CD4-positive, alpha-beta T cell (primary cell): ENCODE results near the gene GNAO1. TPM values are rescaled to one million over a fixed set of nuclear protein-coding genes. Genes with fewer than 3 reads are reported as not detected.

Experiments used
- ATAC-seq: fragments of 200-7000 bp; cut with Tn5 transposase; one replicate; pipeline ENCODE4 v1.10.0; 2022; ENCODE audit warnings: mild to moderate bottlenecking; ENCODE audit not compliant: poor library complexity
- CTCF ChIA-PET: fragments of 350-600 bp; sonication (Branson Sonifier 250); formaldehyde crosslinking; loops from one replicate; lab custom pipeline; 2021; ENCODE audit warnings: antibody characterized with exemption, inconsistent platforms; lab: Charles Lee
- POLR2A ChIA-PET: fragments of 350-600 bp; sonication (Branson Sonifier 250); formaldehyde crosslinking; loops from one replicate; lab custom pipeline; 2021; ENCODE audit warnings: antibody characterized with exemption, inconsistent platforms; lab: Charles Lee
- DNase-seq, 14 experiments: peaks; one replicate each; pipeline ENCODE4 v3.0.0-alpha.2; 2013 to 2020; ENCODE audit warnings: mixed read lengths in 2 of 14
- H3K27ac ChIP-seq, 2 donors: one replicate each; pipeline versions ENCODE4 v1.5.1 to v1.7.0; 2013; ENCODE audit warnings: low read length in 2 of 2, low read depth in 1 of 2, mild to moderate bottlenecking in 1 of 2
- H3K27me3 ChIP-seq, 2 experiments: 1 replicate in 1 of 2; 2 replicates in 1 of 2; pipeline versions ENCODE4 v1.6.1 to v1.7.0; 2013; ENCODE audit warnings: low read length in 2 of 2, control low read depth in 1 of 2, mild to moderate bottlenecking in 1 of 2, moderate library complexity in 1 of 2; ENCODE audit not compliant: insufficient read depth in 2 of 2, control insufficient read depth in 1 of 2
- H3K36me3 ChIP-seq: one replicate; pipeline ENCODE4 v1.6.1; 2013; ENCODE audit warnings: low read length, control low read depth; ENCODE audit not compliant: insufficient read depth
- H3K4me1 ChIP-seq: one replicate; pipeline ENCODE4 v1.6.1; 2013; ENCODE audit warnings: low read length, control low read depth; ENCODE audit not compliant: insufficient read depth
- H3K4me3 ChIP-seq: one replicate; pipeline ENCODE4 v1.5.1; 2013; ENCODE audit warnings: mild to moderate bottlenecking, low read length, moderate library complexity
- H3K9me3 ChIP-seq, 2 experiments: 1 replicate in 1 of 2; 2 replicates in 1 of 2; pipeline versions ENCODE4 v1.6.1 to v1.7.0; 2013; ENCODE audit warnings: low read length in 2 of 2, mild to moderate bottlenecking in 2 of 2, control low read depth in 1 of 2, moderate library complexity in 1 of 2; ENCODE audit not compliant: control insufficient read depth in 1 of 2, insufficient read depth in 1 of 2
- H3K27ac Mint-ChIP-seq: one replicate; pipeline ENCODE4 v1.8.0; 2020; ENCODE audit warnings: mixed read lengths
- H3K27me3 Mint-ChIP-seq: one replicate; pipeline ENCODE4 v1.8.0; 2021; ENCODE audit warnings: mixed read lengths
- H3K36me3 Mint-ChIP-seq: one replicate; pipeline ENCODE4 v1.8.0; 2021; ENCODE audit warnings: low read depth, mixed read lengths
- H3K4me1 Mint-ChIP-seq: one replicate; pipeline ENCODE4 v1.8.0; 2021; ENCODE audit warnings: low read depth, mixed read lengths
- H3K4me3 Mint-ChIP-seq: one replicate; pipeline ENCODE4 v1.8.0; 2020; ENCODE audit warnings: mild to moderate bottlenecking, mixed read lengths
- H3K9me3 Mint-ChIP-seq: one replicate; pipeline ENCODE4 v1.8.0; 2020; ENCODE audit warnings: mixed read lengths
- intact Hi-C, 2 experiments: fragments of 100-400 bp; cut with DNase I in 1 of 2; cut with micrococcal nuclease in 1 of 2; formaldehyde crosslinking; loops; one replicate each; pipeline versions ENCODE4 v1.15.1 to v1.9.0; 2023 to 2025; cut with DNase I, micrococcal nuclease
- total RNA-seq, 174 experiments: library from RNA in 2 of 174; stranded (reverse) in 2 of 174; gene quantifications; one replicate each; pipeline ENCODE4 v1.2.3 and lab custom pipeline; 2021 to 2026
- TF ChIP-seq, protein P1 (sequence below): fragments of 200-600 bp; IDR thresholded peaks from one replicate; pipeline ENCODE4 v1.8.0; 2022; ENCODE audit warnings: antibody characterized with exemption, mild to moderate bottlenecking

The GNAO1 gene
- total RNA-seq, 2 experiments from 2014 or later = 7.3 to 7.9 TPM

- intact Hi-C loops = no loop called here
- Mint-ChIP-seq H3K9me3 (no peaks in the 10 kb centered on the region), H3K27me3 (no peaks in the 10 kb centered on the region), H3K4me1 (no peaks in the 10 kb centered on the region), H3K36me3 (no peaks in the 10 kb centered on the region), H3K4me3 (no peak overlapping the region), H3K27ac (no peak overlapping the region)
- no peak for DNase-seq
- Histone ChIP-seq H3K27ac (no peak overlapping the region), H3K27me3 (no peaks in the 10 kb centered on the region), H3K4me1 (no peaks in the 10 kb centered on the region), H3K9me3 (no peaks in the 10 kb centered on the region), H3K4me3 (no peak overlapping the region), H3K36me3 (no peaks in the 10 kb centered on the region)
- no peak for ATAC-seq
- TF ChIP-seq, protein P1, sequence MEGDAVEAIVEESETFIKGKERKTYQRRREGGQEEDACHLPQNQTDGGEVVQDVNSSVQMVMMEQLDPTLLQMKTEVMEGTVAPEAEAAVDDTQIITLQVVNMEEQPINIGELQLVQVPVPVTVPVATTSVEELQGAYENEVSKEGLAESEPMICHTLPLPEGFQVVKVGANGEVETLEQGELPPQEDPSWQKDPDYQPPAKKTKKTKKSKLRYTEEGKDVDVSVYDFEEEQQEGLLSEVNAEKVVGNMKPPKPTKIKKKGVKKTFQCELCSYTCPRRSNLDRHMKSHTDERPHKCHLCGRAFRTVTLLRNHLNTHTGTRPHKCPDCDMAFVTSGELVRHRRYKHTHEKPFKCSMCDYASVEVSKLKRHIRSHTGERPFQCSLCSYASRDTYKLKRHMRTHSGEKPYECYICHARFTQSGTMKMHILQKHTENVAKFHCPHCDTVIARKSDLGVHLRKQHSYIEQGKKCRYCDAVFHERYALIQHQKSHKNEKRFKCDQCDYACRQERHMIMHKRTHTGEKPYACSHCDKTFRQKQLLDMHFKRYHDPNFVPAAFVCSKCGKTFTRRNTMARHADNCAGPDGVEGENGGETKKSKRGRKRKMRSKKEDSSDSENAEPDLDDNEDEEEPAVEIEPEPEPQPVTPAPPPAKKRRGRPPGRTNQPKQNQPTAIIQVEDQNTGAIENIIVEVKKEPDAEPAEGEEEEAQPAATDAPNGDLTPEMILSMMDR = no peak
- ChIA-PET CTCF (interaction anchor here (1.6 kb wide), 1 partner anchor 12 kb away, joined by 5 read pairs; no protein-coding TSS in a partner anchor), POLR2A (no interaction called here)
Observed at GRCh38 chr16:56305956-56306565, 114.8 kb downstream of the GNAO1 start.

DNA sequence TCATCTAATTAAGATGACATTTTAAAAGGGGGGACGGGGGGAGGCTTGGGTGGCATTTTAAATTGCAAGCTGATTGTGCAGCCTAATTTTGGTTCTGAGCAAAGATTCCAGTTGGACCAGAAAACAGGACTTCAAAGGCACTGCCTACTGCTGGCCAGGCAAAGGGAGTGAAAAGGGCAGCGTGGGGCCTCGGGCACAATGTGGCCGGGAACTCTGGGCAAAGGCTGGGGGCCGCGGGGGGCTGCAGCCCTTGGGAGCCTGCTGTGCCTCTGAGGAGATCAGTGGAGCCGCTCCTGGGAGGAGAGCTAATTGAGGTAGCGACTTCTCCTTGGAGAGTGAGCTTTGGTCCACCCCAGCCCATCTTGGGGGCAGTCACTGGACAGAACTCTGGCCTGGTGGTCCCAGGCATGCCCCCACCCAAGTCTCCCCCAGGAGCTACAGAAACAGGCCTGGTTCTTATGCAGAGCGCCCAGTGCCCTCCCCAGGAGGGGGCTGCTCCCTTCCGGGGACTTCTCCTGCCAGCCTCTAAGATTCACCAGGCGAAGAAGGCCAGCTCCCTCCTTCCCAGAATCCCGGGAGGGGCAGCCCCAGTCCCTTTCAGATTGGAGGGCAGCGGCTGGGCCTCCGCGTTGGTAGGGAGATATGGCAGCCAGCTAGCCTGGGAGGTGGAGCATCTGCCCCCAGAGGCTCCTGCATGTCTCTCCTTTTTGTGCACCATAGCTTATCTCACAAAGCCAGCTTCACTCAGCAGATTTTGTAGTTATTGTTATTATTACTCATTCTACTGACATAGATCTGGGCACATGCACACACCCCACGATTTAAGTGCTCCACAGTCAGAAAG is 115.6 kb downstream of the GNAO1 start:
- no peaks in the 10 kb centered on the region for H3K36me3 Mint-ChIP-seq
- no peaks in the 10 kb centered on the region for H3K9me3 Mint-ChIP-seq
- no peaks in the 10 kb centered on the region for H3K9me3 ChIP-seq
- H3K36me3 ChIP-seq = no peaks in the 10 kb centered on the region
- no peaks in the 10 kb centered on the region for H3K27me3 Mint-ChIP-seq
- no peak overlapping the region for H3K4me3 ChIP-seq
- DNase-seq (no peak), ATAC-seq (no peak)
- no peaks in the 10 kb centered on the region for H3K4me1 Mint-ChIP-seq
- TF ChIP-seq, protein P1 = no peak
- ChIA-PET POLR2A (no interaction called here), CTCF (interaction anchor here (1.6 kb wide), 1 partner anchor 11 kb away, joined by 5 read pairs; no protein-coding TSS in a partner anchor)
- H3K4me1 ChIP-seq = no peaks in the 10 kb centered on the region
- no peaks in the 10 kb centered on the region for H3K27me3 ChIP-seq
- H3K27ac Mint-ChIP-seq = no peak overlapping the region
- H3K27ac ChIP-seq = no peak overlapping the region
- intact Hi-C loops = no loop called here
- no peak overlapping the region for H3K4me3 Mint-ChIP-seq

DNA sequence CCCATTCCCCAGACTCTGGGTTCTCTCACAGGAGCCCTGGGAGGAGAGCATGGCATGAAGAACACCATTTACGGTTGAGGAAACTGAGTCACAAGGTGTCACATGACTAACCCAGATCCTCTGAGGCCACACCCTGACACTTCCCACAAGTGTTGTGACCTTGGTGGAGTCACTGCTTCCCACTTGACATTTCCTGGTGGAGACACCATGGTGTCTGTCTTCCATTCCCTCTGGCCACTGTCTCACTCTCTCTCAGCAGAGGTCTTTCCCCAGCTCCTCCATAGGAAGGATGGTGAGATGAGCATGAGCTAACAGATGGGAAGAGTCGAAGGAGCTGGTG is 116.2 kb downstream of the GNAO1 start:
- ATAC-seq (no peak), DNase-seq (no peak)
- Mint-ChIP-seq H3K27me3 (no peaks in the 10 kb centered on the region), H3K36me3 (no peaks in the 10 kb centered on the region), H3K9me3 (no peaks in the 10 kb centered on the region), H3K4me3 (no peak overlapping the region), H3K4me1 (no peaks in the 10 kb centered on the region), H3K27ac (no peak overlapping the region)
- Histone ChIP-seq H3K27ac (no peak overlapping the region), H3K36me3 (no peaks in the 10 kb centered on the region), H3K4me3 (no peak overlapping the region), H3K27me3 (no peaks in the 10 kb centered on the region), H3K4me1 (no peaks in the 10 kb centered on the region), H3K9me3 (no peaks in the 10 kb centered on the region)
- intact Hi-C loops = no loop called here
- CTCF ChIA-PET = interaction anchor here (1.6 kb wide), 1 partner anchor 11 kb away, joined by 5 read pairs; no protein-coding TSS in a partner anchor
- TF ChIP-seq, protein P1 = no peak
- POLR2A ChIA-PET = no interaction called here
